Urinary bladder (tissue), 4 donors: ENCODE measurements around the gene CBFA2T2. TPM values are rescaled to one million over a fixed set of nuclear protein-coding genes. Genes with fewer than 3 reads are reported as not detected.

Source experiments
- DNase-seq: peaks from one replicate; pipeline ENCODE4 v3.0.0-alpha.2; 2015; ENCODE audit errors: extremely low spot score
- H3K27ac ChIP-seq: one replicate; pipeline ENCODE4 v1.5.1; 2013; ENCODE audit warnings: low read depth, mild to moderate bottlenecking, moderate library complexity
- H3K36me3 ChIP-seq: one replicate; pipeline ENCODE4 v1.6.1; 2013; ENCODE audit warnings: mild to moderate bottlenecking, moderate library complexity; ENCODE audit not compliant: insufficient read depth
- H3K4me1 ChIP-seq: one replicate; pipeline ENCODE4 v1.6.1; 2013; ENCODE audit warnings: mild to moderate bottlenecking, moderate library complexity; ENCODE audit not compliant: insufficient read depth
- H3K4me3 ChIP-seq: one replicate; pipeline ENCODE4 v1.5.1; 2013; ENCODE audit warnings: low read depth, low read length
- WGBS: extraction: QIAGEN DNeasy Blood & Tissue Kit; methylation state at CpG from one replicate; pipeline ENCODE4 v1.1.7; 2013; 5-methylcytosine and 5-hydroxymethylcytosine counted together
- polyA plus RNA-seq: library from polyadenylated mRNA; stranded (reverse); fragments of 200-250 nt; gene quantifications from one replicate; pipeline ENCODE4 v1.2.3, GENCODE V29; 2013
- total RNA-seq: library from RNA; depleted of rRNA; stranded (reverse); fragments of >200 nt; gene quantifications from one replicate; pipeline ENCODE4 v1.2.3, GENCODE V29; 2014
- donor health status: healthy with polysubstance abuse.
- donor health status: healthy.

Gene CBFA2T2
- total and polyA plus RNA-seq, 2 donors = 12.5 to 16.0 TPM

- Histone ChIP-seq H3K36me3 (no peaks in the 10 kb centered on the region), H3K4me1 (peaks cover 2% of the 10 kb centered on the region), H3K4me3 (peak within 1 kb of the TSS; percentile 68), H3K27ac (no peak within 1 kb of the TSS)
- WGBS = 2% methylated on average over 101 of the region's 101 CpGs
- peak; percentile 78 for DNase-seq
These were observed 196.4 kb downstream of the CBFA2T2 start, which contains the start of gene E2F1 for GRCh38 chr20:33686100-33686983. Gene E2F1 (minus strand): TSS chr20:33686385. CDS start chr20:33686264, 121 bp downstream.

GRCh38 chr20:33686984-33687366 is 197.1 kb downstream of the CBFA2T2 start:
- Histone ChIP-seq H3K36me3 (no peaks in the 10 kb centered on the region), H3K27ac (no peak overlapping the region), H3K4me3 (no peak overlapping the region), H3K4me1 (peaks cover 2% of the 10 kb centered on the region)
- WGBS = 79% methylated on average over 14 of the region's 14 CpGs
- no peak for DNase-seq

- 76% methylated on average over 8 of the region's 8 CpGs for WGBS
- no peak for DNase-seq
- Histone ChIP-seq H3K4me1 (peaks cover 2% of the 10 kb centered on the region), H3K27ac (no peak overlapping the region), H3K4me3 (no peak overlapping the region), H3K36me3 (no peaks in the 10 kb centered on the region)
These were observed 197.5 kb downstream of the CBFA2T2 start for GRCh38 chr20:33687370-33687915.

- no peak for DNase-seq
- Histone ChIP-seq H3K4me3 (no peak overlapping the region), H3K27ac (no peak overlapping the region), H3K4me1 (peaks cover 2% of the 10 kb centered on the region), H3K36me3 (no peaks in the 10 kb centered on the region)
- 80% methylated on average over 3 of the region's 3 CpGs for WGBS
These were observed 198.4 kb downstream of the CBFA2T2 start for GRCh38 chr20:33687993-33688937.

- Histone ChIP-seq H3K36me3 (no peaks in the 10 kb centered on the region), H3K4me1 (peaks cover 2% of the 10 kb centered on the region), H3K4me3 (no peak overlapping the region), H3K27ac (no peak overlapping the region)
- no peak for DNase-seq
- 74% methylated on average over 3 of the region's 3 CpGs for WGBS
These were observed 199.1 kb downstream of the CBFA2T2 start for GRCh38 chr20:33688938-33689424.

GRCh38 chr20:33689493-33689892 is 199.6 kb downstream of the CBFA2T2 start:
- no peak overlapping the region for H3K27ac ChIP-seq
- no peak overlapping the region for H3K4me3 ChIP-seq
- 84% methylated on average over 1 of the region's 1 CpG for WGBS
- no peaks in the 10 kb centered on the region for H3K36me3 ChIP-seq
- peaks cover 2% of the 10 kb centered on the region for H3K4me1 ChIP-seq
- DNase-seq = no peak

- 48% methylated on average over 4 of the region's 4 CpGs for WGBS
- DNase-seq = no peak
These were observed 200.1 kb downstream of the CBFA2T2 start for GRCh38 chr20:33689973-33690372.

GRCh38 chr20:33693289-33693688 is 203.4 kb downstream of the CBFA2T2 start:
- peak overlapping the region; percentile 27 for H3K27ac ChIP-seq
- DNase-seq = no peak
- WGBS = 88% methylated on average over 5 of the region's 5 CpGs
- H3K4me1 ChIP-seq = no peaks in the 10 kb centered on the region
- no peak overlapping the region for H3K4me3 ChIP-seq
- H3K36me3 ChIP-seq = no peaks in the 10 kb centered on the region

More at GRCh38 chr20:33689973-33690372, 200.1 kb downstream of the CBFA2T2 start:
- no peaks in the 10 kb centered on the region for H3K36me3 ChIP-seq
- H3K4me1 ChIP-seq = no peaks in the 10 kb centered on the region
- H3K27ac ChIP-seq = no peak overlapping the region
- no peak overlapping the region for H3K4me3 ChIP-seq

GRCh38 chr20:33693741-33694638 is 204.1 kb downstream of the CBFA2T2 start:
- no peak for DNase-seq
- WGBS = 56% methylated on average over 17 of the region's 17 CpGs
- Histone ChIP-seq H3K4me1 (no peaks in the 10 kb centered on the region), H3K36me3 (no peaks in the 10 kb centered on the region), H3K27ac (no peak overlapping the region), H3K4me3 (no peak overlapping the region)

GRCh38 chr20:33694639-33695012 is 204.7 kb downstream of the CBFA2T2 start:
- no peak for DNase-seq
- Histone ChIP-seq H3K4me3 (no peak overlapping the region), H3K4me1 (no peaks in the 10 kb centered on the region), H3K27ac (no peak overlapping the region), H3K36me3 (no peaks in the 10 kb centered on the region)
- 60% methylated on average over 6 of the region's 6 CpGs for WGBS

- Histone ChIP-seq H3K4me1 (no peaks in the 10 kb centered on the region), H3K27ac (no peak overlapping the region), H3K36me3 (no peaks in the 10 kb centered on the region), H3K4me3 (no peak overlapping the region)
- WGBS = 50% methylated on average over 4 of the region's 4 CpGs
- no peak for DNase-seq
These were observed 206.6 kb downstream of the CBFA2T2 start for GRCh38 chr20:33696448-33696847.

GRCh38 chr20:33697129-33697528 is 207.2 kb downstream of the CBFA2T2 start:
- WGBS = 51% methylated on average over 8 of the region's 8 CpGs

More at GRCh38 chr20:33697129-33697528, 207.2 kb downstream of the CBFA2T2 start:
- Histone ChIP-seq H3K4me3 (no peak overlapping the region), H3K36me3 (no peaks in the 10 kb centered on the region), H3K4me1 (no peaks in the 10 kb centered on the region), H3K27ac (no peak overlapping the region)
- no peak for DNase-seq
